SK-N-SH treated with all-trans-retinoic acid at 6 μM for 48 hours (cell line): ENCODE data around the gene IQCM.

Experiments
- ATAC-seq: fragments of 200-7000 bp; cut with Tn5 transposase; 3 replicates; pipeline ENCODE4 v1.9.1; 2020; ENCODE audit warnings: mild to moderate bottlenecking, moderate library complexity
- ARNTL ChIP-seq: fragments of 450-650 bp; formaldehyde crosslinking; IDR thresholded peaks from 2 replicates; pipeline ENCODE4 v1.5.0; 2020; ENCODE audit warnings: low read depth, mild to moderate bottlenecking, moderate library complexity, borderline replicate concordance
- BACH2 ChIP-seq: fragments of 250-450 bp; sonication (Bioruptor Pico); IDR thresholded peaks from 2 replicates; pipeline ENCODE4 v1.9.0; 2021; ENCODE audit warnings: mild to moderate bottlenecking, borderline replicate concordance
- CREB5 ChIP-seq: fragments of 250-450 bp; sonication (Bioruptor Pico); IDR thresholded peaks from 2 replicates; pipeline ENCODE4 v1.5.1; 2020; ENCODE audit warnings: low read depth, mild to moderate bottlenecking, moderate library complexity
- CSDC2 ChIP-seq: fragments of 250-450 bp; sonication (Bioruptor Pico); IDR thresholded peaks from 2 replicates; pipeline ENCODE4 v1.5.0; 2020; ENCODE audit warnings: mild to moderate bottlenecking, moderate library complexity
- ESRRG ChIP-seq: fragments of 250-450 bp; sonication (Bioruptor Pico); IDR thresholded peaks from 2 replicates; pipeline ENCODE4 v1.6.1; 2021; ENCODE audit warnings: mild to moderate bottlenecking
- GLIS3 ChIP-seq: fragments of 250-450 bp; sonication (Bioruptor Pico); IDR thresholded peaks from 2 replicates; pipeline ENCODE4 v1.5.0; 2020; ENCODE audit warnings: mild to moderate bottlenecking, moderate library complexity
- ISL1 ChIP-seq: fragments of 250-450 bp; sonication (Bioruptor Pico); IDR thresholded peaks from 2 replicates; pipeline ENCODE4 v2.1.2; 2022; ENCODE audit warnings: mild to moderate bottlenecking, moderate library complexity
- OSR1 ChIP-seq: fragments of 250-450 bp; sonication (Bioruptor Pico); IDR thresholded peaks from 2 replicates; pipeline ENCODE4 v1.8.0; 2022; ENCODE audit warnings: moderate library complexity, mild to moderate bottlenecking, inconsistent platforms
- PATZ1 ChIP-seq: fragments of 250-450 bp; sonication (Bioruptor Pico); IDR thresholded peaks from 2 replicates; pipeline ENCODE4 v1.8.0; 2020; ENCODE audit warnings: mild to moderate bottlenecking, moderate library complexity, borderline replicate concordance
- PPARA ChIP-seq: fragments of 250-450 bp; sonication (Bioruptor Pico); IDR thresholded peaks from 2 replicates; pipeline ENCODE4 v1.5.0; 2020; ENCODE audit warnings: mild to moderate bottlenecking, borderline replicate concordance
- RARB ChIP-seq: fragments of 250-450 bp; sonication (Bioruptor Pico); IDR thresholded peaks from 2 replicates; pipeline ENCODE4 v1.8.0; 2021; ENCODE audit warnings: mild to moderate bottlenecking, moderate library complexity
- SNAI2 ChIP-seq: fragments of 250-450 bp; sonication (Bioruptor Pico); IDR thresholded peaks from 2 replicates; pipeline ENCODE4 v1.5.0; 2020; ENCODE audit warnings: mild to moderate bottlenecking, moderate library complexity
- TCF4 ChIP-seq: fragments of 250-450 bp; sonication (Bioruptor Pico); IDR thresholded peaks from 2 replicates; pipeline ENCODE4 v1.8.0; 2021; ENCODE audit warnings: mild to moderate bottlenecking, moderate library complexity, borderline replicate concordance
- TOX ChIP-seq: fragments of 250-450 bp; sonication (Bioruptor Pico); IDR thresholded peaks from 2 replicates; pipeline ENCODE4 v1.8.0; 2021; ENCODE audit warnings: mild to moderate bottlenecking, moderate library complexity, borderline replicate concordance
- ZC3H10 ChIP-seq: fragments of 250-450 bp; sonication (Bioruptor Pico); IDR thresholded peaks from 2 replicates; pipeline ENCODE4 v1.5.1; 2021; ENCODE audit warnings: mild to moderate bottlenecking, moderate library complexity
- ZFP3 ChIP-seq: fragments of 250-450 bp; sonication (Bioruptor Pico); IDR thresholded peaks from 2 replicates; pipeline ENCODE4 v1.5.0; 2020; ENCODE audit warnings: mild to moderate bottlenecking, moderate library complexity
- ZFP30 ChIP-seq: fragments of 450-650 bp; formaldehyde crosslinking; IDR thresholded peaks from 2 replicates; pipeline ENCODE4 v1.5.0; 2022; ENCODE audit warnings: mild to moderate bottlenecking, moderate library complexity
- ZNF565 ChIP-seq: fragments of 450-650 bp; formaldehyde crosslinking; conservative IDR thresholded peaks from 2 replicates; pipeline ENCODE4 v1.5.0; 2020; ENCODE audit warnings: low read depth, mild to moderate bottlenecking, moderate library complexity
- ZNF70 ChIP-seq: fragments of 450-650 bp; formaldehyde crosslinking; IDR thresholded peaks from 2 replicates; pipeline ENCODE4 v1.5.0; 2020; ENCODE audit warnings: mild to moderate bottlenecking, moderate library complexity
- ZNF8 ChIP-seq: fragments of 450-650 bp; formaldehyde crosslinking; IDR thresholded peaks from 2 replicates; pipeline ENCODE4 v1.5.0; 2020; ENCODE audit warnings: mild to moderate bottlenecking, moderate library complexity
- TF ChIP-seq, protein P1 (sequence below): fragments of 250-450 bp; sonication (Bioruptor Pico); IDR thresholded peaks from 2 replicates; pipeline ENCODE4 v1.5.1; 2021; ENCODE audit warnings: mild to moderate bottlenecking, moderate library complexity
- TF ChIP-seq, protein P2 (sequence below): fragments of 250-450 bp; sonication (Bioruptor Pico); IDR thresholded peaks from 2 replicates; pipeline ENCODE4 v1.8.0; 2021; ENCODE audit warnings: low read depth, mild to moderate bottlenecking, moderate library complexity, borderline replicate concordance

IQCM gene

DNA sequence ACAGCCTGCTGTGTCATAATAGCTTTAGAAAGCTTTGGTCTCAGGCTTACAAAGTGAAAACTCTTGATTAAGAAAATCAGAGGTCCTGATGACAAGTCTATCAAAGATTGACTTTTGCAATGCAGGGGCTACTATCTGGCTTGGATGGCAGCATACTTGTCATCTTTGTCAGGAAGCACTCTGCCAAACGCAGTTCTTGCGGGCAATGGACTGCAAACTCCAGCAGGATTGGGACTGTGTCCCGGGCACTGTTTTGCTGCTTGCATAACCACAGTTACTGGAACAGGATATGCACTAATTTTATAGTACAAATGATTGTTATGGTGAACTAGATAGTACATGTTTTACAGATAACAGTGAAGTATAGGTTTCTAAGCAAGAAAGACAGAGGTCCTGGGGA, 185.6 kb downstream of the IQCM start:
- no peak for ATAC-seq
- TF ChIP-seq ISL1 (CRISPR knock-in tag) (no peak), TCF4 (CRISPR knock-in tag) (no peak), CSDC2 (no peak)

DNA sequence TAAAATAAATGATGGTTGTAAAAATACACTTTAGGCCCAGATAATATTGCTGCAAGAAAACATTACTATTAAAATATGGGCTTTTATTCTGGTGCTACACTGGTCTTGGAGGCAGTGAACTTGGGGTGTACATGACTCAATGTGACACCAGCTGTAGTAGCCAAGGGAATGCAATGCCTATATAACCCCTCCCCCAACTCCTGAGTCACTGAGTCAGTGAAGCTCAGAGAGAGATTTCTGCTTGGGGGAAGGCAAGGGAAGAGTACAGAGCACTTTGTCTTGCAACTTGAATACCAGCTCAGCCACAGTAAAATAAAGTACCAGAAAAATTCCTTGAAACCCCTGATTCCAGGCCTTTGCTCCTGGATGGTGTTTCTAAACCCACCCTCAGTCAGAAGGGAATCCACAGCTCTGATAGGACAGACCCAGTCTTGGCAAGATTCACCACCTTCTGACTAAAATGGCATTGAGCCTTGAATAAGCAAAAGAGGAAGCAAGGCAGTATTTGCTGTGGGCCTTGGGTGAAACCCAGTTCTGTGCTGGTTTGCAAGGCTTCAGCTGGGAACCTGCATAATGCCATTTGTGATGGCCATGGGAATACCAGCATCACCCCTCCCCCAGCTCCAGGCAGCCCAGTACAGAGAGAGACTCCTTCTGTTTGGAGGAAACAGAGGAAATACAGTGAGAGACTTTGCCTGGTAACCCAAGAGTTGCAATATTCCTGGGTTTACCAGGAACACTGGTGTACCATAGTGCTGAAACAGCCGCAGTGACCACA, 209.9 kb downstream of the IQCM start:
- no peak for ATAC-seq
- TF ChIP-seq BACH2 (CRISPR knock-in tag) (no peak), RARB (no peak), TCF4 (CRISPR knock-in tag) (no peak), ESRRG (CRISPR knock-in tag) (no peak), ZFP3 (CRISPR knock-in tag) (no peak), GLIS3 (CRISPR knock-in tag) (no peak), PPARA (no peak), PATZ1 (CRISPR knock-in tag) (no peak), CREB5 (CRISPR knock-in tag) (no peak), ZNF8 (CRISPR knock-in tag) (no peak), ZNF565 (CRISPR knock-in tag) (no peak), ISL1 (CRISPR knock-in tag) (no peak), ZNF70 (CRISPR knock-in tag) (no peak), ZFP30 (CRISPR knock-in tag) (no peak), SNAI2 (CRISPR knock-in tag) (no peak)
- TF ChIP-seq, protein P1, sequence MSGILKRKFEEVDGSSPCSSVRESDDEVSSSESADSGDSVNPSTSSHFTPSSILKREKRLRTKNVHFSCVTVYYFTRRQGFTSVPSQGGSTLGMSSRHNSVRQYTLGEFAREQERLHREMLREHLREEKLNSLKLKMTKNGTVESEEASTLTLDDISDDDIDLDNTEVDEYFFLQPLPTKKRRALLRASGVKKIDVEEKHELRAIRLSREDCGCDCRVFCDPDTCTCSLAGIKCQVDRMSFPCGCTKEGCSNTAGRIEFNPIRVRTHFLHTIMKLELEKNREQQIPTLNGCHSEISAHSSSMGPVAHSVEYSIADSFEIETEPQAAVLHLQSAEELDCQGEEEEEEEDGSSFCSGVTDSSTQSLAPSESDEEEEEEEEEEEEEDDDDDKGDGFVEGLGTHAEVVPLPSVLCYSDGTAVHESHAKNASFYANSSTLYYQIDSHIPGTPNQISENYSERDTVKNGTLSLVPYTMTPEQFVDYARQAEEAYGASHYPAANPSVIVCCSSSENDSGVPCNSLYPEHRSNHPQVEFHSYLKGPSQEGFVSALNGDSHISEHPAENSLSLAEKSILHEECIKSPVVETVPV (CRISPR knock-in tag): no peak
- TF ChIP-seq, protein P2, sequence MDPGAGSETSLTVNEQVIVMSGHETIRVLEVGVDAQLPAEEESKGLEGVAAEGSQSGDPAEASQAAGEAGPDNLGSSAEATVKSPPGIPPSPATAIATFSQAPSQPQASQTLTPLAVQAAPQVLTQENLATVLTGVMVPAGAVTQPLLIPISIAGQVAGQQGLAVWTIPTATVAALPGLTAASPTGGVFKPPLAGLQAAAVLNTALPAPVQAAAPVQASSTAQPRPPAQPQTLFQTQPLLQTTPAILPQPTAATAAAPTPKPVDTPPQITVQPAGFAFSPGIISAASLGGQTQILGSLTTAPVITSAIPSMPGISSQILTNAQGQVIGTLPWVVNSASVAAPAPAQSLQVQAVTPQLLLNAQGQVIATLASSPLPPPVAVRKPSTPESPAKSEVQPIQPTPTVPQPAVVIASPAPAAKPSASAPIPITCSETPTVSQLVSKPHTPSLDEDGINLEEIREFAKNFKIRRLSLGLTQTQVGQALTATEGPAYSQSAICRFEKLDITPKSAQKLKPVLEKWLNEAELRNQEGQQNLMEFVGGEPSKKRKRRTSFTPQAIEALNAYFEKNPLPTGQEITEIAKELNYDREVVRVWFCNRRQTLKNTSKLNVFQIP: no peak

- ATAC-seq: no peak
- no peak for TF ChIP-seq CREB5 (CRISPR knock-in tag)
- TF ChIP-seq, protein P1 (CRISPR knock-in tag): no peak
- no peak for TF ChIP-seq SNAI2 (CRISPR knock-in tag)
- TF ChIP-seq ZC3H10 (CRISPR knock-in tag): no peak
- no peak for TF ChIP-seq CSDC2
- no peak for TF ChIP-seq TOX (CRISPR knock-in tag)
- no peak for TF ChIP-seq ISL1 (CRISPR knock-in tag)
- TF ChIP-seq PATZ1 (CRISPR knock-in tag): no peak
- no peak for TF ChIP-seq ZFP3 (CRISPR knock-in tag)
- TF ChIP-seq TCF4 (CRISPR knock-in tag): no peak
- TF ChIP-seq OSR1 (CRISPR knock-in tag): no peak
- no peak for TF ChIP-seq ZNF70 (CRISPR knock-in tag)
- TF ChIP-seq GLIS3 (CRISPR knock-in tag): no peak
- no peak for TF ChIP-seq ZFP30 (CRISPR knock-in tag)
- TF ChIP-seq RARB: no peak
- no peak for TF ChIP-seq ARNTL (CRISPR knock-in tag)
- TF ChIP-seq, protein P2: no peak
These were observed 210.8 kb downstream of the IQCM start for GRCh38 chr4:149604827-149605226.
